Thoracic aorta (tissue), 2 donors: ENCODE measurements around the gene PRPF6. TPM values are rescaled to one million over a fixed set of nuclear protein-coding genes. Genes with fewer than 3 reads are reported as not detected.
A peak's percentile ranks its signal among the peaks of the same experiment; 100 is the strongest.
"Not testable (repeated sequence)": the region's sequence is repeated elsewhere in the genome, so short reads cannot be mapped to it uniquely, and the experiment has no call there.

Experiments
- ATAC-seq: fragments of 150-250 bp; one replicate; pipeline ENCODE4 v1.8.0; 2017; ENCODE audit warnings: low read depth; ENCODE audit not compliant: insufficient number of reproducible peaks, low FRiP score
- DNase-seq: peaks from one replicate; pipeline ENCODE4 v3.0.0-alpha.2; 2020; ENCODE audit warnings: low spot score
- H3K27ac ChIP-seq, 2 donors: fragments of 200-600 bp; sonication (generic); 1 replicate in 1 of 2; 2 replicates in 1 of 2; pipeline ENCODE4 v1.5.1; 2016; ENCODE audit warnings: mild to moderate bottlenecking in 2 of 2, moderate library complexity in 2 of 2
- H3K27me3 ChIP-seq: fragments of 200-600 bp; sonication (generic); replicated peaks from 2 replicates; pipeline ENCODE4 v1.6.0; 2016; ENCODE audit warnings: mild to moderate bottlenecking; ENCODE audit not compliant: insufficient read depth
- H3K36me3 ChIP-seq: fragments of 200-600 bp; sonication (generic); one replicate; pipeline ENCODE4 v1.5.1; 2016
- H3K4me1 ChIP-seq, 2 donors: fragments of 200-600 bp; sonication (generic); 1 replicate in 1 of 2; 2 replicates in 1 of 2; pipeline versions ENCODE4 v1.5.1 to v1.6.0; 2016; ENCODE audit warnings: low read depth in 2 of 2, mild to moderate bottlenecking in 1 of 2; ENCODE audit not compliant: control insufficient read depth in 1 of 2
- H3K4me3 ChIP-seq: fragments of 200-600 bp; sonication (generic); 2 replicates; pipeline ENCODE4 v1.5.1; 2016; ENCODE audit warnings: mild to moderate bottlenecking
- H3K9me3 ChIP-seq: fragments of 200-600 bp; sonication (generic); 2 replicates; pipeline ENCODE4 v1.5.1; 2016
- total RNA-seq, 2 donors: library from RNA; depleted of rRNA; stranded (reverse); fragments of >200 nt; gene quantifications; one replicate each; pipeline versions ENCODE4 v1.1.0 to v1.2.3, GENCODE V29; 2016
- TF ChIP-seq, protein P1 (sequence below): fragments of 200-600 bp; sonication (generic); IDR thresholded peaks from one replicate; pipeline ENCODE4 v1.5.1; 2019; ENCODE audit warnings: antibody characterized with exemption

PRPF6 gene
- total RNA-seq, 2 donors from 2014 or later: 51.9 to 52.9 TPM

DNA sequence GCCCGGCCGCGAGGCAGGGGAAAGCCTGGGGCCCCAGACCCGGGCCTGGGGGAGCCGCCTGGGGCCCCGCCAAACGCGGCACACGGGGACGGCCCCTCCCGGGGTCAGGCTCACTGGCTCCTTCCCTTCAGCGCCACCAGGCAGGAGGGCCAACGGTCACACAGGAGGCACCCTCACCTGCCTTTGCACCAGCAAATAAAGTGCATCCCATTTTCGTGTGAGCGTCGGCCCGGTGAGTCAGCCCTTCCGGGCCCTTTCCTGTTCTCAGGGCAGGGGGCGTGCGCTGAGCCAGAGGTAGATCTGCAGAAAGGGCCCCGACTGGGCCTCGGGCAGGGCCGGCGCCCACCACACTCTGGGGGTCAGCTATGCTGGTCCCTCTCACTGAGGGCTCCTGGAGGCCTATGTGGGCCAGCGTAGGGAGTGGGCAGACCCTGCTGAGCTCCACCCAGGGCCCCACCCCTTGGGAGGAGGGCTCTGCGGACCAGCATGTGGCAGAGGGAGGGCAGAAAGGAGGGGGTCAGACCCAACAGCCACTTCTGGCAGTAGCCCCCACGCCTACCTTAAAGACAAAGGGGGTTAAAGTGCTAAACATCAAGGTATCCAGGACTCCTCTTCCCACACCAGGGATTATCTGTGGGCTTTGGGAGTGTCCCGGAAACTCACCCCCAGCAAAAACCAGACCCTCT is 23.8 kb upstream of the PRPF6 start:
- DNase-seq: no peak
- Histone ChIP-seq H3K4me3 (peak overlapping the region; percentile 93), H3K4me1 (peaks cover 21 to 30% of the 10 kb centered on the region in 2 donors), H3K27me3 (no peaks in the 10 kb centered on the region), H3K27ac (peak overlapping the region; percentile 47 to 61), H3K36me3 (peaks cover 17% of the 10 kb centered on the region), H3K9me3 (no peaks in the 10 kb centered on the region)
- ATAC-seq: peak; percentile 22
- TF ChIP-seq, protein P1, sequence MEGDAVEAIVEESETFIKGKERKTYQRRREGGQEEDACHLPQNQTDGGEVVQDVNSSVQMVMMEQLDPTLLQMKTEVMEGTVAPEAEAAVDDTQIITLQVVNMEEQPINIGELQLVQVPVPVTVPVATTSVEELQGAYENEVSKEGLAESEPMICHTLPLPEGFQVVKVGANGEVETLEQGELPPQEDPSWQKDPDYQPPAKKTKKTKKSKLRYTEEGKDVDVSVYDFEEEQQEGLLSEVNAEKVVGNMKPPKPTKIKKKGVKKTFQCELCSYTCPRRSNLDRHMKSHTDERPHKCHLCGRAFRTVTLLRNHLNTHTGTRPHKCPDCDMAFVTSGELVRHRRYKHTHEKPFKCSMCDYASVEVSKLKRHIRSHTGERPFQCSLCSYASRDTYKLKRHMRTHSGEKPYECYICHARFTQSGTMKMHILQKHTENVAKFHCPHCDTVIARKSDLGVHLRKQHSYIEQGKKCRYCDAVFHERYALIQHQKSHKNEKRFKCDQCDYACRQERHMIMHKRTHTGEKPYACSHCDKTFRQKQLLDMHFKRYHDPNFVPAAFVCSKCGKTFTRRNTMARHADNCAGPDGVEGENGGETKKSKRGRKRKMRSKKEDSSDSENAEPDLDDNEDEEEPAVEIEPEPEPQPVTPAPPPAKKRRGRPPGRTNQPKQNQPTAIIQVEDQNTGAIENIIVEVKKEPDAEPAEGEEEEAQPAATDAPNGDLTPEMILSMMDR: peak; percentile 6

GRCh38 chr20:63957690-63958441 is 23.1 kb upstream of the PRPF6 start:
- Histone ChIP-seq H3K27ac (peak overlapping the region; percentile 47 to 61), H3K27me3 (no peaks in the 10 kb centered on the region), H3K36me3 (peaks cover 18% of the 10 kb centered on the region), H3K4me3 (peak overlapping the region; percentile 93), H3K9me3 (no peaks in the 10 kb centered on the region), H3K4me1 (peaks cover 21 to 29% of the 10 kb centered on the region in 2 donors)
- DNase-seq (no peak), ATAC-seq (no peak)
- TF ChIP-seq, protein P1: no peak

- ATAC-seq (no peak), DNase-seq (no peak)
- TF ChIP-seq, protein P1: no peak
- H3K4me3 ChIP-seq: no peak overlapping the region
- peaks cover 20% of the 10 kb centered on the region for H3K36me3 ChIP-seq
- peaks cover 21 to 29% of the 10 kb centered on the region in 2 donors for H3K4me1 ChIP-seq
- H3K9me3 ChIP-seq: no peaks in the 10 kb centered on the region
- no peaks in the 10 kb centered on the region for H3K27me3 ChIP-seq
- no peak overlapping the region for H3K27ac ChIP-seq
Measured at GRCh38 chr20:63958471-63958870, 22.5 kb upstream of the PRPF6 start.

- no peaks in the 10 kb centered on the region for H3K9me3 ChIP-seq
- peaks cover 18 to 24% of the 10 kb centered on the region in 2 donors for H3K4me1 ChIP-seq
- H3K27ac ChIP-seq: no peak overlapping the region
- ATAC-seq: no peak
- H3K36me3 ChIP-seq: peaks cover 25% of the 10 kb centered on the region
- no peak for DNase-seq
- H3K27me3 ChIP-seq: no peaks in the 10 kb centered on the region
- TF ChIP-seq, protein P1: no peak
- H3K4me3 ChIP-seq: no peak overlapping the region
Measured at GRCh38 chr20:63958964-63959698, 21.8 kb upstream of the PRPF6 start.

- ATAC-seq (no peak), DNase-seq (no peak)
- Histone ChIP-seq H3K36me3 (peaks cover 25% of the 10 kb centered on the region), H3K27ac (no peak overlapping the region), H3K4me3 (no peak overlapping the region), H3K9me3 (no peaks in the 10 kb centered on the region), H3K27me3 (no peaks in the 10 kb centered on the region), H3K4me1 (peaks cover 13 to 18% of the 10 kb centered on the region in 2 donors)
- TF ChIP-seq, protein P1: no peak
Measured at GRCh38 chr20:63959699-63960075, 21.2 kb upstream of the PRPF6 start.

DNA sequence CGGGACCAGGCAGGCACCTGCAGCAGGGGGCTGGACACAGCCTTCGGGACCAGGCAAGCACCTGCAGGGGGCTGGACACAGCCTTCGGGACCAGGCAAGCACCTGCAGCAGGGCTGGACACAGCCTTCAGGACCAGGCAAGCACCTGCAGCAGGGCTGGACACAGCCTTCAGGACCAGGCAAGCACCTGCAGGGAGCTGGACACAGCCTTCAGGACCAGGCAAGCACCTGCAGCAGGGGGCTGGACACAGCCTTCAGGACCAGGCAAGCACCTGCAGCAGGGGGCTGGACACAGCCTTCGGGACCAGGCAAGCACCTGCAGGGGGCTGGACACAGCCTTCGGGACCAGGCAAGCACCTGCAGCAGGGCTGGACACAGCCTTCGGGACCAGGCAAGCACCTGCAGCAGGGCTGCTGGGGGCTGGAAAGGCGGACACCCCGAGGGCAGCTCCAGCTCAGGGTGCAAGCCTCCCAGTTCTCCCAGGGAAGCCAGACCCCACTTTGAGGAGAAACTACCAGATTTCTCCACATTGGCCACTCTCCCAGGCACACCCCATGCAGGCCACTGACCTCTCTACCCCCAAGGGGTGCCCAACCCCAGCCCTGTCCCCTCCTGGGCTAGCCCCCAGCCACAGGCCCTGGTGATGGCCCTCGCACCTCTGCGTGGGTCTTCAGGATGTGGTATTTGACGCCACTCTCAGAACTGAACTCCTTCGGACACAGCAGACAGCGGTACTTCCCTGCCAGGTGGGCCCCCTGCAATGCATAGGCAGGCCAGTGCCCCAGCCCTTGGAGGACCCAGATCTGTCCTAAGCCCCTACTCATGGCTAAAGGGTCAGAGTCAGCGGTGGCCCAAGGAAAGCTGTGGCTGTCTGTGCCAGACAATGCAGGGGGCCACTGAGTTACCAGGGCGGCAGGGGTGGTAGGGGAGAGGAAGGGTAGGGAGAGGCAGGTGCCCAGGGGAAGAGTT is 20.0 kb upstream of the PRPF6 start:
- not testable (repeated sequence) for H3K9me3 ChIP-seq, DNase-seq, H3K4me1 ChIP-seq, ATAC-seq, H3K27me3 ChIP-seq, H3K4me3 ChIP-seq, H3K27ac ChIP-seq
- peaks cover 25% of the 10 kb centered on the region for H3K36me3 ChIP-seq
